Measurements from ENCODE around the gene CDH5. TPM values are rescaled to one million over a fixed set of nuclear protein-coding genes. Genes with fewer than 3 reads are reported as not detected.

CDH5 gene
- total and polyA plus RNA-seq, 2 of the 8 experiments (the other 6 are each of a cell fraction or from before 2014, with no cell fraction given), result 0.32 TPM

DNA sequence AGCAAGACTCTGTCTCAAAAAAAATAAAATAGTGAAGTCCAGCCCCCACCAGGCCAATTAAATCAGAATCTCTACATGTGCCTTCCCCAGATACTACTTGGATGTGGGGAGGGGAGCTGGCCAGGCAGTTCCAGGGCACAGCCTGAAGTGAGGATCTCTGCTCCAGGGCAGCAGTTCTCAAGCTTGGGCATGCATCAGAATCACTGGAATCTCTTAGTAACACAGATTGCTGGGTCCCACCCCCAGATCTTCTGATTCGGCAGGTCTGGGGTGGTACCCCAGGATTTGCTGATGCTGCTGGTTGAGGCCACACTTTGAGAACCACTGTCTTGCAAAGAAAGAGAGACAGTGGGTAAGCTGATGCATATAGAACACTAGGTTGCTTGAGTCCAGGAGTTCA lies 8.3 kb upstream of the CDH5 start:
- no peak overlapping the region for H3K4me2 ChIP-seq (ENCODE audit: insufficient read depth in 1 of 2, low read depth in 2 of 2, low read length in 2 of 2)
- no peak overlapping the region for H3K56ac ChIP-seq (replicated peaks; ENCODE audit: insufficient read length, low read depth, low read length)
- no peak overlapping the region for H2BK12ac ChIP-seq (ENCODE audit: low read depth, low read length)
- H3K4me3 ChIP-seq (ENCODE audit: extremely low read depth in 1 of 4, insufficient read depth in 2 of 4, low read depth in 3 of 4, low read length in 4 of 4), result no peak overlapping the region
- no peak overlapping the region for H3K14ac ChIP-seq (ENCODE audit: insufficient read length)
- no peaks in the 10 kb centered on the region for H4K20me1 ChIP-seq (replicated peaks in 1 of 2; ENCODE audit: control insufficient read depth in 1 of 2, insufficient read depth in 2 of 2, low read length in 2 of 2)
- H3K79me1 ChIP-seq (ENCODE audit: low read depth, low read length), result no peaks in the 10 kb centered on the region
- DNase-seq (ENCODE audit: low read depth in 1 of 2, low spot score in 2 of 2) (no peak), FAIRE-seq (no peak)
- 93% methylated on average over 1 of the region's 1 CpG; no CpG with 5 or more reads in 1 of the 2 experiments for WGBS, 2 experiments (ENCODE audit: extremely low coverage in 1 of 2, insufficient coverage in 1 of 2, insufficient read length in 1 of 2, insufficient replicate concordance in 2 of 2, low coverage in 1 of 2, low lambda C conversion rate in 2 of 2, missing lambda C conversion rate in 1 of 2)
- no peak overlapping the region for H2BK5ac ChIP-seq (ENCODE audit: low read depth, low read length)
- H3K4me1 ChIP-seq (replicated peaks in 1 of 4; ENCODE audit: control insufficient read depth in 3 of 4, insufficient read depth in 4 of 4, low read length in 3 of 4), result peaks cover 0 to 8% (median 1%) of the 10 kb centered on the region in 4 experiments; a peak in 3 of 7 replicates
- H4K8ac ChIP-seq (ENCODE audit: extremely low read depth, insufficient read depth, low read length), result no peak overlapping the region
- H3K9ac ChIP-seq (replicated peaks in 1 of 4; ENCODE audit: extremely low read depth in 1 of 4, low read depth in 3 of 4, low read length in 3 of 4), result no peak overlapping the region
- no peak overlapping the region for H3K4ac ChIP-seq (replicated peaks; ENCODE audit: insufficient read length, low read depth, low read length)
- H2BK20ac ChIP-seq (ENCODE audit: low read length), result no peak overlapping the region
- no peaks in the 10 kb centered on the region for H3K79me2 ChIP-seq (ENCODE audit: control insufficient read depth in 1 of 2, insufficient read depth in 2 of 2, low read length in 2 of 2)
- H2BK15ac ChIP-seq (ENCODE audit: low read length), result no peak overlapping the region
- H3K36me3 ChIP-seq (ENCODE audit: control insufficient read depth in 2 of 4, insufficient read depth in 4 of 4, low read length in 3 of 4), result no peaks in the 10 kb centered on the region
- H3K9me3 ChIP-seq (ENCODE audit: insufficient read depth in 2 of 2, low read depth in 1 of 2, low read length in 1 of 2), result no peaks in the 10 kb centered on the region
- no peak overlapping the region for H3K23ac ChIP-seq (ENCODE audit: insufficient read length)
- no peak overlapping the region for H3K18ac ChIP-seq (ENCODE audit: extremely low read depth, low read length)
- no peaks in the 10 kb centered on the region for H3K23me2 ChIP-seq (ENCODE audit: low read depth, low read length)
- CTCF ChIA-PET (ENCODE audit: partially characterized antibody), result interaction anchor here (0.6 to 10.0 kb wide), 23 partner anchors 10 to 1247 kb away, joined by 3 to 193 read pairs (median 5); partner anchors contain the start of gene CDH5
- no peak overlapping the region for H4K91ac ChIP-seq (replicated peaks; ENCODE audit: insufficient read length, low read length)
- H3K27me3 ChIP-seq (replicated peaks in 1 of 4; ENCODE audit: control insufficient read depth in 3 of 4, extremely low read depth in 1 of 4, insufficient read depth in 3 of 4, low read length in 3 of 4), result peaks cover 0 to 3% (median 0%) of the 10 kb centered on the region in 4 experiments; a peak in 1 of 7 replicates
- TF ChIP-seq TAF7 (optimal IDR thresholded peaks at IDR 0.05; ENCODE audit: borderline replicate concordance, low read depth, low read length) (no peak), PHF8 (conservative IDR thresholded peaks at IDR 0.05; ENCODE audit: low read depth, low read length) (no peak), SP4 (IDR thresholded peaks at IDR 0.05; ENCODE audit: low read length) (no peak), CEBPB (IDR thresholded peaks at IDR 0.05; ENCODE audit: low read depth, low read length) (no peak), SP1 (IDR thresholded peaks at IDR 0.05; ENCODE audit: low read depth, low read length) (no peak), CHD2 (IDR thresholded peaks at IDR 0.05; ENCODE audit: low read length) (no peak)
- no peak overlapping the region for H2AFZ ChIP-seq (ENCODE audit: low read length)
- no peak overlapping the region for H2AK5ac ChIP-seq (ENCODE audit: low read depth, low read length)
- no peak overlapping the region for H2BK120ac ChIP-seq (replicated peaks; ENCODE audit: low read depth, low read length)
- H4K5ac ChIP-seq (ENCODE audit: insufficient read length, low read depth, low read length), result no peak overlapping the region
- POLR2A ChIA-PET (ENCODE audit: partially characterized antibody), result interaction anchor here (0.7 kb wide), 1 partner anchor 63 kb away, joined by 5 read pairs; no protein-coding TSS in a partner anchor
- no peak overlapping the region for H3K27ac ChIP-seq (ENCODE audit: low read depth, low read length)
